Suprapubic skin (tissue), 3 donors: ENCODE measurements around the gene ENTPD5.

Experiments
- CTCF ChIP-seq, 2 donors: fragments of 200-600 bp in 1 of 2; fragments of 450-650 bp in 1 of 2; sonication (generic) in 1 of 2; IDR thresholded peaks; one replicate each; pipeline ENCODE4 v1.5.1; 2016 to 2019; ENCODE audit warnings: antibody characterized with exemption in 2 of 2, mild to moderate bottlenecking in 1 of 2, moderate library complexity in 1 of 2
- POLR2A ChIP-seq, 2 donors: fragments of 450-650 bp; IDR thresholded peaks; one replicate each; pipeline ENCODE4 v1.6.1; 2017; ENCODE audit warnings: antibody characterized with exemption in 2 of 2, mild to moderate bottlenecking in 2 of 2, moderate library complexity in 2 of 2

GRCh38 chr14:73913256-73913655 is 105.8 kb downstream of the ENTPD5 start:
- TF ChIP-seq CTCF (IDR thresholded peaks at IDR 0.05) (no peak), POLR2A (IDR thresholded peaks at IDR 0.05) (no peak)
